DOHH2 (cell line): ENCODE measurements around the gene GYS2.
"Not testable (repeated sequence)": the region's sequence is repeated elsewhere in the genome, so short reads cannot be mapped to it uniquely, and the experiment has no call there.

Experiments
- H3F3A ChIP-seq: fragments of 200-600 bp; sonication (generic), shearing (Covaris generic); 2 replicates; pipeline ENCODE4 v1.6.0; 2016; ENCODE audit warnings: antibody characterized with exemption, mild to moderate bottlenecking; ENCODE audit not compliant: control insufficient read depth, insufficient read depth
- H3K27ac ChIP-seq: fragments of 200-600 bp; sonication (generic); 2 replicates; pipeline ENCODE4 v1.5.1; 2014; ENCODE audit warnings: low read depth, mild to moderate bottlenecking, low read length, moderate library complexity
- H3K27me3 ChIP-seq: fragments of 200-600 bp; sonication (generic); 2 replicates; pipeline ENCODE4 v1.6.1; 2014; ENCODE audit warnings: mild to moderate bottlenecking, low read length, mixed read lengths; ENCODE audit not compliant: control insufficient read depth
- H3K36me3 ChIP-seq: fragments of 200-600 bp; sonication (generic); 2 replicates; pipeline ENCODE4 v1.6.1; 2014; ENCODE audit warnings: mild to moderate bottlenecking, low read length, moderate library complexity, mixed read lengths; ENCODE audit not compliant: control insufficient read depth
- H3K4me1 ChIP-seq: fragments of 200-600 bp; sonication (generic); 2 replicates; pipeline ENCODE4 v1.6.1; 2014; ENCODE audit warnings: mild to moderate bottlenecking, low read length, mixed read lengths; ENCODE audit not compliant: control insufficient read depth
- H3K4me2 ChIP-seq: fragments of 200-600 bp; sonication (generic); 2 replicates; pipeline ENCODE4 v1.6.0; 2014; ENCODE audit warnings: mild to moderate bottlenecking, low read length, moderate library complexity
- H3K4me3 ChIP-seq: fragments of 200-600 bp; sonication (generic); 2 replicates; pipeline ENCODE4 v1.5.1; 2014; ENCODE audit warnings: mild to moderate bottlenecking, low read length, mixed read lengths
- H3K79me2 ChIP-seq: fragments of 200-600 bp; sonication (generic); 2 replicates; pipeline ENCODE4 v1.6.1; 2014; ENCODE audit warnings: mild to moderate bottlenecking, low read length, mixed read lengths; ENCODE audit not compliant: control insufficient read depth
- H3K9me2 ChIP-seq: fragments of 200-600 bp; sonication (generic); replicated peaks from 2 replicates; pipeline ENCODE4 v1.6.1; 2014; ENCODE audit warnings: mild to moderate bottlenecking, low read length, mixed read lengths; ENCODE audit not compliant: control insufficient read depth
- H3K9me3 ChIP-seq: fragments of 200-600 bp; sonication (generic); 2 replicates; pipeline ENCODE4 v1.6.1; 2014; ENCODE audit warnings: antibody characterized with exemption, low read length, mixed read lengths; ENCODE audit not compliant: control insufficient read depth, insufficient read depth
- H4K20me1 ChIP-seq: fragments of 200-600 bp; sonication (generic); 2 replicates; pipeline ENCODE4 v1.6.0; 2014; ENCODE audit warnings: low read depth, mild to moderate bottlenecking, antibody characterized with exemption, low read length, moderate library complexity; ENCODE audit not compliant: control insufficient read depth, insufficient read depth
- EZH2phosphoT487 ChIP-seq: fragments of 200-600 bp; sonication (generic); IDR thresholded peaks from 2 replicates; pipeline ENCODE4 v1.6.1; 2017; ENCODE audit warnings: borderline replicate concordance, mild to moderate bottlenecking, antibody characterized with exemption, low read length, moderate library complexity, mixed read lengths
- TF ChIP-seq, protein P1 (sequence below): fragments of 200-600 bp; sonication (generic); IDR thresholded peaks from one replicate; pipeline ENCODE4 v1.5.1; 2014; ENCODE audit warnings: antibody characterized with exemption, mild to moderate bottlenecking, low read depth, low read length; ENCODE audit not compliant: poor library complexity, severe bottlenecking

Gene GYS2

DNA sequence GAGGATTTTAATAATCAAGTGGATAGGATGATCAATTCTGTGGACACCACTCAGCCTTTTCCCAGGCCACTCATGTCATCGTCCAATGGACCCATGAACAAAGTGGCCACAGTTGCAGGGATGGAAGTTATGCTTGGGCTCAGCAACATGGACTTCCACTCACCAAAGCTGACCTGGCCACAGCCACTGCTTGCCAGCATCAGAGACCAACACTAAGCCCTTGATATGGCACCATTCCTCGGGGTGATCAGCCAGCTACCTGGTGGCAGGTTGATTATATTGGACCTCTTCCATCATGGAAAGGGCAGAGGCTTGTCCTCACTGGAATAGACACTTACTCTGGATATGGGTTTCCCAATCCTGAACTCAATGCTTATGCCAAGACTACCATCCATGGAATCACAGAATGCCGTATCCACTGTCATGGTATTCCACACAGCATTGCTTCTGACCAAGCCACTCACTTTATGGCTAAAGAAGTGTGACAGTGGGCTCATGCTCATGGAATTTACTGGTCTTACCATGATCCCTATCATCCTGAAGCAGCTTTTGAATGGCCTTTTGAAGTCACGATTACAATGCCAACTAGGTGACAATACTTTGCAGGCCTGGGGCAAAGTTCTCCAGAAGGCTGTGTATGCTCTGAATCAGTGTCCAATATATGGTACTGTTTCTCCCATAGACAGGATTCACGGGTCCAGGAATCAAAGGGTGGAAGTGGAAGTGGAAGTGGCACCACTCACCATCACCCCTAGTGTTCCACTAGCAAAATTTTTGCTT, 20.1 kb downstream of the GYS2 start:
- H4K20me1 ChIP-seq, H3K79me2 ChIP-seq, H3K27ac ChIP-seq, H3K4me3 ChIP-seq, H3K9me3 ChIP-seq, H3K4me1 ChIP-seq, H3K9me2 ChIP-seq, H3K4me2 ChIP-seq, H3K36me3 ChIP-seq, H3K27me3 ChIP-seq, H3F3A ChIP-seq: not testable (repeated sequence)

DNA sequence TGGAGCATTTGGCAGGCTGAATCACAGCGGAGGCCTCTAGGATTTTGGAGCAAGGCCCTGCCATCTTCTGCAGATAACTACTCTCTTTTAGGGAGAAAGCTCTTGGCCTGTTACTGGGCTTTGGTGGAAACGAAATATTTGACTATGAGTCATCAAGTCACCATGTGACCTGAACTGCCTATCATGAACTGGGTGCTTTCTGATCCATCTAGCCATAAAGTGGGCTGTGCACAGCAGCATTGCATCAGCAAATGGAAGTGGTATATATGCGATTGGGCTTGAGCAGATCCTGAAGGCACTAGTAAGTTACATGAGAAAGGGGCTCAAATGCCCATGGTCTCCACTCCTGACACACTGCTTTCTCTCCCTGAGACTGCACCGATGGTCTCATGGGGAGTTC, 21.1 kb downstream of the GYS2 start:
- Histone ChIP-seq H3K9me2 (no peaks in the 10 kb centered on the region), H4K20me1 (no peaks in the 10 kb centered on the region), H3K79me2 (no peaks in the 10 kb centered on the region), H3F3A (no peaks in the 10 kb centered on the region), H3K27me3 (no peaks in the 10 kb centered on the region; the same call in 1 of the 2 replicates), H3K4me1 (no peaks in the 10 kb centered on the region), H3K36me3 (no peaks in the 10 kb centered on the region), H3K9me3 (no peaks in the 10 kb centered on the region), H3K4me2 (no peak overlapping the region), H3K27ac (no peak overlapping the region), H3K4me3 (no peak overlapping the region)
- TF ChIP-seq EZH2phosphoT487 = no peak

DNA sequence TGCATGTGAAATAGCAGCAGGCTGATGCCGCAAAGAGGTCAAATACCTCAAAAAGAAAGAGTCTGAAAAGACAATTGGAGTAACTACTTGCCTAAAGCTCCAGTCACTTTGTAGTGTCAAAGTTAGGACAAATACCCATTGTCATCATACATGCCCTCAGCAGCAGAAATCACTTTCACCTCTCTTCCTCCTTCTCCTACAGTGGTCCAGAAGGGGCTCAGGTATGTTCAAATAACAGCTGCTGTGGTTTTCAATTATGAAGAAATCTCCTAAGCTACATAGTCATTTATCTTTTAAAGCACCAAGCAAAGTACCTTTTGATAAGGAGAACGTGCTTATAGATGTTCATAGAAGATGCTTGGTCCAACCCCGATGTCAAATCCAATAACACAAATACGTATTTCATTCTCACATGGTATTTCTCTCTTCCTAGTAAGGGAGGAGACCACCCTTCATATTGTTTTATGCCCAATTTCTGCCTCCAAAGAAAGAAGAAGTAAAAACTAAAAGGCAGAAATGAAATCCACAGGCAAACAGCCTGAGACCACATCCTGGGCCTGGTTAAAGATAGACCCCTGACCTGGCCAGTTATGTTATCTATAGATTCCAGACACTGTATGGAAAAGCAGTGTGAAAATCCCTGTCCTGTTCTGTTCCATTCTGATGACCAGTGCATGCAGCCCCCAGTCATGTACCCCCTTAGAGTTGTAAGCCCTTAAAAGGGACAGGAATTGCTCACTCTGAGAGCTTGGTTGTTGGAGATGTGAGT, 23.7 kb downstream of the GYS2 start:
- no peaks in the 10 kb centered on the region for H4K20me1 ChIP-seq
- no peaks in the 10 kb centered on the region for H3K79me2 ChIP-seq
- no peaks in the 10 kb centered on the region for H3K9me3 ChIP-seq
- no peak overlapping the region for H3K4me3 ChIP-seq
- no peak overlapping the region for H3K4me2 ChIP-seq
- no peaks in the 10 kb centered on the region; the same call in 1 of the 2 replicates for H3K27me3 ChIP-seq
- no peak for TF ChIP-seq EZH2phosphoT487
- TF ChIP-seq, protein P1, sequence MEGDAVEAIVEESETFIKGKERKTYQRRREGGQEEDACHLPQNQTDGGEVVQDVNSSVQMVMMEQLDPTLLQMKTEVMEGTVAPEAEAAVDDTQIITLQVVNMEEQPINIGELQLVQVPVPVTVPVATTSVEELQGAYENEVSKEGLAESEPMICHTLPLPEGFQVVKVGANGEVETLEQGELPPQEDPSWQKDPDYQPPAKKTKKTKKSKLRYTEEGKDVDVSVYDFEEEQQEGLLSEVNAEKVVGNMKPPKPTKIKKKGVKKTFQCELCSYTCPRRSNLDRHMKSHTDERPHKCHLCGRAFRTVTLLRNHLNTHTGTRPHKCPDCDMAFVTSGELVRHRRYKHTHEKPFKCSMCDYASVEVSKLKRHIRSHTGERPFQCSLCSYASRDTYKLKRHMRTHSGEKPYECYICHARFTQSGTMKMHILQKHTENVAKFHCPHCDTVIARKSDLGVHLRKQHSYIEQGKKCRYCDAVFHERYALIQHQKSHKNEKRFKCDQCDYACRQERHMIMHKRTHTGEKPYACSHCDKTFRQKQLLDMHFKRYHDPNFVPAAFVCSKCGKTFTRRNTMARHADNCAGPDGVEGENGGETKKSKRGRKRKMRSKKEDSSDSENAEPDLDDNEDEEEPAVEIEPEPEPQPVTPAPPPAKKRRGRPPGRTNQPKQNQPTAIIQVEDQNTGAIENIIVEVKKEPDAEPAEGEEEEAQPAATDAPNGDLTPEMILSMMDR = no peak
- H3K27ac ChIP-seq = no peak overlapping the region
- no peaks in the 10 kb centered on the region for H3K4me1 ChIP-seq
- no peaks in the 10 kb centered on the region for H3K9me2 ChIP-seq
- H3K36me3 ChIP-seq = no peaks in the 10 kb centered on the region
- H3F3A ChIP-seq = no peaks in the 10 kb centered on the region

DNA sequence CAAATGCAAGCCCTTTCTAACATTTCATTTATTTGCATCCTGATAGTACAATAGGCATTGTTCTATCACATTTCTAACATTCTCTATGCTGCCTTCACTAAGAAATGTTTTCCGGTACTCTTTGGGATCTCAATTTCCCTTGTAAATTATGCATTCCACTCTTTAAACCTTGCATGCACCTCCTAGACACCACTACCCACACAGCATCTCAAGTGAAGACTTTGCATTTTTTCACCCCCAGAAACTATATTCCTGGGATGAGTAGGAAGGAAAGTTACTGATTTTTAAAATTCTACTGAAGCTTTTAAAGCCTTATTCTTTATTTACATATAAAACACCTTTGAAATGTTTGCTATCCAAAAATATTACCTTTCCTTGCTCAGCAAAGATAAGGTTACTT, 27.1 kb downstream of the GYS2 start:
- Histone ChIP-seq H3K79me2 (no peaks in the 10 kb centered on the region), H3K9me2 (no peaks in the 10 kb centered on the region), H3K4me2 (no peak overlapping the region), H3K36me3 (no peaks in the 10 kb centered on the region), H3K27ac (no peak overlapping the region), H4K20me1 (no peaks in the 10 kb centered on the region), H3F3A (no peaks in the 10 kb centered on the region), H3K9me3 (no peaks in the 10 kb centered on the region), H3K4me3 (no peak overlapping the region), H3K27me3 (peaks cover 2% of the 10 kb centered on the region; the same call in 1 of the 2 replicates), H3K4me1 (no peaks in the 10 kb centered on the region)
- TF ChIP-seq, protein P1 = no peak
- TF ChIP-seq EZH2phosphoT487 = no peak
